Neural progenitor cell (in vitro differentiated cells): ENCODE data around the gene ACOT7. TPM values are rescaled to one million over a fixed set of nuclear protein-coding genes. Genes with fewer than 3 reads are reported as not detected.

ENCODE experiments used
- DNase-seq: peaks from one replicate; pipeline ENCODE4 v3.0.0-alpha.2; 2016; ENCODE audit warnings: low spot score
- H2AFZ ChIP-seq: fragments of 200-600 bp; sonication (generic); replicated peaks from 2 replicates; pipeline ENCODE4 v1.6.1; 2016; ENCODE audit warnings: antibody characterized with exemption
- H3F3A ChIP-seq: fragments of 200-600 bp; sonication (generic); 2 replicates; pipeline ENCODE4 v1.6.1; 2016; ENCODE audit warnings: antibody characterized with exemption, low read depth
- H3K27ac ChIP-seq: fragments of 200-600 bp; sonication (generic); 2 replicates; pipeline ENCODE4 v1.5.1; 2016; ENCODE audit warnings: mild to moderate bottlenecking
- H3K27me3 ChIP-seq: fragments of 200-600 bp; sonication (generic); 2 replicates; pipeline ENCODE4 v1.6.1; 2016; ENCODE audit warnings: mild to moderate bottlenecking, moderate library complexity
- H3K36me3 ChIP-seq: fragments of 200-600 bp; sonication (generic); 2 replicates; pipeline ENCODE4 v1.5.1; 2016
- H3K4me1 ChIP-seq: fragments of 200-600 bp; sonication (generic); 2 replicates; pipeline ENCODE4 v1.6.1; 2016; ENCODE audit warnings: mixed run types
- H3K4me2 ChIP-seq: fragments of 200-600 bp; sonication (generic); 2 replicates; pipeline ENCODE4 v1.6.1; 2016
- H3K4me3 ChIP-seq: fragments of 200-600 bp; sonication (generic); 2 replicates; pipeline ENCODE4 v1.5.1; 2016
- H3K79me2 ChIP-seq: fragments of 200-600 bp; sonication (generic); 2 replicates; pipeline ENCODE4 v1.6.1; 2016; ENCODE audit warnings: low read depth
- H3K9ac ChIP-seq: fragments of 200-600 bp; sonication (generic); 2 replicates; pipeline ENCODE4 v1.6.1; 2016
- H3K9me3 ChIP-seq: fragments of 200-600 bp; sonication (generic); 2 replicates; pipeline ENCODE4 v1.5.1; 2016; ENCODE audit warnings: low read depth
- H4K20me1 ChIP-seq: fragments of 200-600 bp; sonication (generic); 2 replicates; pipeline ENCODE4 v1.6.1; 2016; ENCODE audit warnings: low read depth
- H3K27ac Mint-ChIP-seq: 3 replicates; pipeline ENCODE4 v1.8.0; 2021; ENCODE audit warnings: mixed read lengths
- H3K27me3 Mint-ChIP-seq: 2 replicates; pipeline ENCODE4 v1.8.0; 2022; ENCODE audit warnings: low read depth, mild to moderate bottlenecking, inconsistent platforms, moderate library complexity, mixed read lengths; ENCODE audit not compliant: insufficient read depth
- H3K36me3 Mint-ChIP-seq: 3 replicates; pipeline ENCODE4 v1.8.0; 2021; ENCODE audit warnings: mixed read lengths
- H3K4me1 Mint-ChIP-seq: 3 replicates; pipeline ENCODE4 v1.8.0; 2021; ENCODE audit warnings: mixed read lengths
- H3K4me3 Mint-ChIP-seq: 3 replicates; pipeline ENCODE4 v1.8.0; 2021; ENCODE audit warnings: mild to moderate bottlenecking, moderate library complexity, mixed read lengths
- H3K9me3 Mint-ChIP-seq: 3 replicates; pipeline ENCODE4 v1.8.0; 2020; ENCODE audit warnings: mixed read lengths
- EZH2 ChIP-seq: fragments of 200-600 bp; sonication (generic); IDR thresholded peaks from 2 replicates; pipeline ENCODE4 v1.6.1; 2017; ENCODE audit warnings: antibody characterized with exemption, mild to moderate bottlenecking, moderate library complexity
- EZH2phosphoT487 ChIP-seq: fragments of 200-600 bp; sonication (generic); IDR thresholded peaks from 2 replicates; pipeline ENCODE4 v1.6.1; 2017; ENCODE audit warnings: antibody characterized with exemption
- total RNA-seq: library from RNA; depleted of rRNA; stranded (reverse); fragments of >200 nt; gene quantifications from 2 replicates; pipeline ENCODE4 v1.2.3, GENCODE V29; 2015; ENCODE audit warnings: low replicate concordance
- TF ChIP-seq, protein P1 (sequence below): fragments of 200-600 bp; sonication (generic); IDR thresholded peaks from 2 replicates; pipeline ENCODE4 v1.5.1; 2017; ENCODE audit warnings: antibody characterized with exemption, mild to moderate bottlenecking

ACOT7 gene
- total RNA-seq, 1 donor from 2014 or later, result 19.6 TPM

- H3F3A ChIP-seq, result peaks cover 11% of the 10 kb centered on the region
- H3K27ac ChIP-seq, result no peak overlapping the region
- peaks cover 49% of the 10 kb centered on the region for H3K4me1 Mint-ChIP-seq
- H3K27me3 ChIP-seq, result no peaks in the 10 kb centered on the region
- peaks cover 21% of the 10 kb centered on the region for H3K4me1 ChIP-seq
- no peak overlapping the region for H3K4me3 ChIP-seq
- no peaks in the 10 kb centered on the region for H3K9me3 Mint-ChIP-seq
- H2AFZ ChIP-seq, result no peak overlapping the region
- peak overlapping the region; percentile 88 for H3K27ac Mint-ChIP-seq
- no peak for DNase-seq
- H3K36me3 Mint-ChIP-seq, result peaks cover 4% of the 10 kb centered on the region
- no peak overlapping the region for H3K4me3 Mint-ChIP-seq
- peaks cover 22% of the 10 kb centered on the region for H4K20me1 ChIP-seq
- H3K36me3 ChIP-seq, result no peaks in the 10 kb centered on the region
- no peak overlapping the region for H3K9ac ChIP-seq
- H3K9me3 ChIP-seq, result no peaks in the 10 kb centered on the region
- peaks cover 2% of the 10 kb centered on the region for H3K27me3 Mint-ChIP-seq
- H3K4me2 ChIP-seq, result no peak overlapping the region
- no peaks in the 10 kb centered on the region for H3K79me2 ChIP-seq
- TF ChIP-seq, protein P1, sequence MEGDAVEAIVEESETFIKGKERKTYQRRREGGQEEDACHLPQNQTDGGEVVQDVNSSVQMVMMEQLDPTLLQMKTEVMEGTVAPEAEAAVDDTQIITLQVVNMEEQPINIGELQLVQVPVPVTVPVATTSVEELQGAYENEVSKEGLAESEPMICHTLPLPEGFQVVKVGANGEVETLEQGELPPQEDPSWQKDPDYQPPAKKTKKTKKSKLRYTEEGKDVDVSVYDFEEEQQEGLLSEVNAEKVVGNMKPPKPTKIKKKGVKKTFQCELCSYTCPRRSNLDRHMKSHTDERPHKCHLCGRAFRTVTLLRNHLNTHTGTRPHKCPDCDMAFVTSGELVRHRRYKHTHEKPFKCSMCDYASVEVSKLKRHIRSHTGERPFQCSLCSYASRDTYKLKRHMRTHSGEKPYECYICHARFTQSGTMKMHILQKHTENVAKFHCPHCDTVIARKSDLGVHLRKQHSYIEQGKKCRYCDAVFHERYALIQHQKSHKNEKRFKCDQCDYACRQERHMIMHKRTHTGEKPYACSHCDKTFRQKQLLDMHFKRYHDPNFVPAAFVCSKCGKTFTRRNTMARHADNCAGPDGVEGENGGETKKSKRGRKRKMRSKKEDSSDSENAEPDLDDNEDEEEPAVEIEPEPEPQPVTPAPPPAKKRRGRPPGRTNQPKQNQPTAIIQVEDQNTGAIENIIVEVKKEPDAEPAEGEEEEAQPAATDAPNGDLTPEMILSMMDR, result no peak
- TF ChIP-seq EZH2phosphoT487 (no peak), EZH2 (no peak)
These were observed 115.3 kb downstream of the ACOT7 start for GRCh38 chr1:6278263-6278662.

GRCh38 chr1:6276811-6277555 is 116.6 kb downstream of the ACOT7 start:
- no peaks in the 10 kb centered on the region for H3K36me3 ChIP-seq

GRCh38 chr1:6275826-6276782 is 117.5 kb downstream of the ACOT7 start:
- Mint-ChIP-seq H3K27ac (peak overlapping the region; percentile 85), H3K4me1 (peaks cover 64% of the 10 kb centered on the region), H3K9me3 (no peaks in the 10 kb centered on the region), H3K27me3 (peaks cover 7% of the 10 kb centered on the region), H3K36me3 (peaks cover 4% of the 10 kb centered on the region), H3K4me3 (peak overlapping the region; percentile 67)
- peak overlapping the region; percentile 45 for H3K4me2 ChIP-seq
- peaks cover 22% of the 10 kb centered on the region for H3K4me1 ChIP-seq
- H3K36me3 ChIP-seq, result no peaks in the 10 kb centered on the region
- no peaks in the 10 kb centered on the region for H3K27me3 ChIP-seq
- no peak overlapping the region for H2AFZ ChIP-seq
- H3K27ac ChIP-seq, result peak overlapping the region; percentile 29
- no peak overlapping the region for H3K9ac ChIP-seq
- TF ChIP-seq, protein P1, result no peak
- TF ChIP-seq EZH2, result no peak
- TF ChIP-seq EZH2phosphoT487, result no peak
- DNase-seq, result no peak
- peaks cover 13% of the 10 kb centered on the region for H3F3A ChIP-seq
- no peaks in the 10 kb centered on the region for H3K9me3 ChIP-seq
- no peaks in the 10 kb centered on the region for H3K79me2 ChIP-seq
- no peak overlapping the region for H3K4me3 ChIP-seq
- peaks cover 30% of the 10 kb centered on the region for H4K20me1 ChIP-seq

More at GRCh38 chr1:6276811-6277555, 116.6 kb downstream of the ACOT7 start:
- H3F3A ChIP-seq, result peaks cover 13% of the 10 kb centered on the region
- H3K36me3 Mint-ChIP-seq, result peaks cover 4% of the 10 kb centered on the region
- no peaks in the 10 kb centered on the region for H3K79me2 ChIP-seq
- peak overlapping the region; percentile 85 for H3K27ac Mint-ChIP-seq
- H3K9ac ChIP-seq, result no peak overlapping the region
- TF ChIP-seq, protein P1, result no peak
- no peak for TF ChIP-seq EZH2phosphoT487
- TF ChIP-seq EZH2, result no peak
- H3K27me3 ChIP-seq, result no peaks in the 10 kb centered on the region
- no peak for DNase-seq
- no peaks in the 10 kb centered on the region for H3K9me3 Mint-ChIP-seq
- peaks cover 22% of the 10 kb centered on the region for H3K4me1 ChIP-seq
- no peaks in the 10 kb centered on the region for H3K9me3 ChIP-seq
- H4K20me1 ChIP-seq, result peaks cover 28% of the 10 kb centered on the region
- H3K4me3 ChIP-seq, result no peak overlapping the region
- peaks cover 7% of the 10 kb centered on the region for H3K27me3 Mint-ChIP-seq
- no peak overlapping the region for H3K4me2 ChIP-seq
- H2AFZ ChIP-seq, result no peak overlapping the region
- peak overlapping the region; percentile 67 for H3K4me3 Mint-ChIP-seq
- H3K27ac ChIP-seq, result no peak overlapping the region
- H3K4me1 Mint-ChIP-seq, result peaks cover 60% of the 10 kb centered on the region
